GM18907 (cell line): Measurements from ENCODE around the gene BCL7C.
A peak's percentile ranks its signal among the peaks of the same experiment; 100 is the strongest.

Experiments
- ATAC-seq: cut with Tn5 transposase; IDR thresholded peaks from one replicate; pipeline ENCODE4 v1.9.1; 2021; ENCODE audit warnings: mild to moderate bottlenecking, moderate library complexity; ENCODE audit not compliant: unreplicated experiment

BCL7C gene

GRCh38 chr16:30922960-30923535, 29.2 kb upstream of the BCL7C start:
- ATAC-seq, result peak; percentile 71

- peak; percentile 78 for ATAC-seq
Observed at GRCh38 chr16:30922420-30922959, 28.6 kb upstream of the BCL7C start.

GRCh38 chr16:30921748-30922419, 28.0 kb upstream of the BCL7C start:
- peak; percentile 2 for ATAC-seq

GRCh38 chr16:30921459-30921747, 27.5 kb upstream of the BCL7C start:
- no peak for ATAC-seq

- no peak for ATAC-seq
Observed at GRCh38 chr16:30920891-30921290, 27.0 kb upstream of the BCL7C start.

- ATAC-seq, result no peak
Observed at GRCh38 chr16:30918614-30919013, 24.7 kb upstream of the BCL7C start.

- ATAC-seq, result no peak
Observed at GRCh38 chr16:30914830-30915229, 21.0 kb upstream of the BCL7C start.

- no peak for ATAC-seq
Observed at GRCh38 chr16:30912794-30913412, 19.0 kb upstream of the BCL7C start.

- no peak for ATAC-seq
Observed at GRCh38 chr16:30910427-30911029, 16.7 kb upstream of the BCL7C start.

- no peak for ATAC-seq
Observed at GRCh38 chr16:30907064-30907463, 13.2 kb upstream of the BCL7C start.

- ATAC-seq, result no peak
Observed at GRCh38 chr16:30904114-30904780, 10.4 kb upstream of the BCL7C start.

- ATAC-seq, result no peak
Observed at GRCh38 chr16:30903596-30903995, 9.7 kb upstream of the BCL7C start.

- no peak for ATAC-seq
Observed at GRCh38 chr16:30903002-30903401, 9.1 kb upstream of the BCL7C start.

GRCh38 chr16:30902029-30902972, 8.4 kb upstream of the BCL7C start:
- peak; percentile 53 for ATAC-seq

GRCh38 chr16:30901201-30902028, 7.5 kb upstream of the BCL7C start:
- no peak for ATAC-seq

- no peak for ATAC-seq
Observed at GRCh38 chr16:30900588-30900987, 6.7 kb upstream of the BCL7C start.

GRCh38 chr16:30899794-30900193, 5.9 kb upstream of the BCL7C start:
- ATAC-seq, result no peak

- ATAC-seq, result no peak
Observed at GRCh38 chr16:30896889-30897733, 3.2 kb upstream of the BCL7C start.
